ENCODE data around the gene NCEH1.

DNA sequence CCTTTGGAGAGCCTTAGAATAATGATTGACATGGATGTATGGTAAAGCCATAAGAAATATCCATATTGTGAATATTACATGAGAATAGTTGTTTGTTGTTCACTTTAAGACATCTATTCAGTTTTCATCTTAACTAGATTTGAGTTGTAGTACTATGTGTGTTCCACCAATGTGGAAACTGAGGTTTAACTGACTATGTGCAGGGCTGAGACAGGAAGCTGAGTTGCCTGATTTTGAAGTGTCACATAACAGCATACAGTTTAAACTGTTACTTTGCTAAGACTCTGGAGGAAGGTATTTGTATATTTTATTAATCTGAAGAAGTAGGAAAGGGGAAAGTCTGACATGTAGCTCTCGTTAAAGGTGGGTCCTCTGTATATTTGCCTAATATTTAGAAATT lies 41.8 kb upstream of the NCEH1 start:
- TF ChIP-seq POLR2AphosphoS5 (IDR thresholded peaks at IDR 0.05; ENCODE audit: low read depth, low read length) (no peak), POLR2A (IDR thresholded peaks at IDR 0.05; ENCODE audit: low read depth, low read length) (no peak), TAF1 (IDR thresholded peaks at IDR 0.05; ENCODE audit: borderline replicate concordance, low read depth, low read length) (no peak)

Measured in GM12892 (cell line).